AG10803 (cell line): ENCODE results near the gene HNRNPUL2.
"Not testable (repeated sequence)": the region's sequence is repeated elsewhere in the genome, so short reads cannot be mapped to it uniquely, and the experiment has no call there.

Source experiments
- DNase-seq: peaks from one replicate; pipeline ENCODE4 v3.0.0; 2010; ENCODE audit warnings: low read depth
- H3K4me3 ChIP-seq: 2 replicates; pipeline ENCODE4 v1.5.1; 2011; ENCODE audit warnings: mild to moderate bottlenecking, low read length, control low read depth
- CTCF ChIP-seq: conservative IDR thresholded peaks from 2 replicates; pipeline ENCODE4 v1.5.1; 2011; ENCODE audit warnings: mild to moderate bottlenecking, low read length, control low read depth, inconsistent platforms

The HNRNPUL2 gene

GRCh38 chr11:62732830-62733229, 5.6 kb upstream of the HNRNPUL2 start:
- peak; percentile 32; the same call in 1 of the 2 replicates for TF ChIP-seq CTCF
- H3K4me3 ChIP-seq, result no peak overlapping the region
- DNase-seq, result peak; percentile 48

GRCh38 chr11:62730076-62730475, 2.8 kb upstream of the HNRNPUL2 start:
- not testable (repeated sequence) for DNase-seq
- peak overlapping the region; percentile 97 for H3K4me3 ChIP-seq

- no peak for TF ChIP-seq CTCF
- H3K4me3 ChIP-seq, result peak within 1 kb of the TSS; percentile 99
- DNase-seq, result peak; percentile 87
Observed at GRCh38 chr11:62728171-62728988, 1.1 kb upstream of the HNRNPUL2 start, which contains the start of gene TTC9C. Gene TTC9C, plus strand, starts transcription at chr11:62728486. Its CDS starts 363 bp downstream, at chr11:62728849.

GRCh38 chr11:62727872-62728170, 564 bp upstream of the HNRNPUL2 start:
- no peak for TF ChIP-seq CTCF
- peak overlapping the region; percentile 97 for H3K4me3 ChIP-seq
- DNase-seq, result peak; percentile 97

- peak overlapping the region; percentile 99 for H3K4me3 ChIP-seq
- DNase-seq, result no peak
- TF ChIP-seq CTCF, result no peak
Observed at GRCh38 chr11:62726915-62727164, 417 bp downstream of the HNRNPUL2 start.

GRCh38 chr11:62726156-62726914, 922 bp downstream of the HNRNPUL2 start:
- TF ChIP-seq CTCF, result no peak
- DNase-seq, result no peak
- peak overlapping the region; percentile 99 for H3K4me3 ChIP-seq

- peak overlapping the region; percentile 99 for H3K4me3 ChIP-seq
- TF ChIP-seq CTCF, result no peak
- DNase-seq, result no peak
Observed at GRCh38 chr11:62725646-62726045, 1.6 kb downstream of the HNRNPUL2 start.
